Fibroblast of villous mesenchyme (primary cell): ENCODE data around the gene STRN3. TPM values are rescaled to one million over a fixed set of nuclear protein-coding genes. Genes with fewer than 3 reads are reported as not detected.
A peak's percentile ranks its signal among the peaks of the same experiment; 100 is the strongest.
"Not testable (repeated sequence)": the region's sequence is repeated elsewhere in the genome, so short reads cannot be mapped to it uniquely, and the experiment has no call there.

Experiments used
- DNase-seq: peaks from one replicate; pipeline ENCODE4 v3.0.0-alpha.2; 2010; ENCODE audit warnings: low read depth
- H3K4me3 ChIP-seq: 2 replicates; pipeline ENCODE4 v1.5.1; 2011; ENCODE audit warnings: low read depth, mild to moderate bottlenecking, low read length
- total RNA-seq: library from RNA; depleted of rRNA; stranded (reverse); fragments of >200 nt; gene quantifications from 2 replicates; pipeline ENCODE4 v1.2.3, GENCODE V29; 2012
- TF ChIP-seq, protein P1 (sequence below): IDR thresholded peaks from 2 replicates; pipeline ENCODE4 v1.5.1; 2012; ENCODE audit warnings: low read depth, mild to moderate bottlenecking, low read length; ENCODE audit not compliant: insufficient read depth

The STRN3 gene
- total RNA-seq, 1 donor = 83.3 TPM

DNA sequence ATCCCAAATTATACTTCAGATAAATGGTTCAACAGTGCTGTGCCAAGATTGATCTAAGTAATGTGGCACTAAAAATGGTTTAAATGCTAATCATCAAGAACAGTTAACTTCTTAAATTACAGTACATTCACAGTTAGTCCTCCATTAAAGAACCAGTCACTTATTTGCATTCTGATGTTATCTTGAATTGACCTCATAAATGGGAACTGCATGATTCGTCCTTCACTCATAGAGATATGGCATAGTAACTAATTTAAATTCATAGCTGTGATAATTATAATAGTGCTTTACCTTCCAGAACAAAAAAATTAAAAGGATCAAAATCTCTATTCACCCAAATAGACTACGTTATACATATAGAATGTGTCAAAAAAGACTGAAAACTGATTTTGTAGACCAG, 90.7 kb downstream of the STRN3 start:
- H3K4me3 ChIP-seq = no peak overlapping the region
- TF ChIP-seq, protein P1, sequence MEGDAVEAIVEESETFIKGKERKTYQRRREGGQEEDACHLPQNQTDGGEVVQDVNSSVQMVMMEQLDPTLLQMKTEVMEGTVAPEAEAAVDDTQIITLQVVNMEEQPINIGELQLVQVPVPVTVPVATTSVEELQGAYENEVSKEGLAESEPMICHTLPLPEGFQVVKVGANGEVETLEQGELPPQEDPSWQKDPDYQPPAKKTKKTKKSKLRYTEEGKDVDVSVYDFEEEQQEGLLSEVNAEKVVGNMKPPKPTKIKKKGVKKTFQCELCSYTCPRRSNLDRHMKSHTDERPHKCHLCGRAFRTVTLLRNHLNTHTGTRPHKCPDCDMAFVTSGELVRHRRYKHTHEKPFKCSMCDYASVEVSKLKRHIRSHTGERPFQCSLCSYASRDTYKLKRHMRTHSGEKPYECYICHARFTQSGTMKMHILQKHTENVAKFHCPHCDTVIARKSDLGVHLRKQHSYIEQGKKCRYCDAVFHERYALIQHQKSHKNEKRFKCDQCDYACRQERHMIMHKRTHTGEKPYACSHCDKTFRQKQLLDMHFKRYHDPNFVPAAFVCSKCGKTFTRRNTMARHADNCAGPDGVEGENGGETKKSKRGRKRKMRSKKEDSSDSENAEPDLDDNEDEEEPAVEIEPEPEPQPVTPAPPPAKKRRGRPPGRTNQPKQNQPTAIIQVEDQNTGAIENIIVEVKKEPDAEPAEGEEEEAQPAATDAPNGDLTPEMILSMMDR = no peak
- no peak for DNase-seq

- DNase-seq = not testable (repeated sequence)
Measured at GRCh38 chr14:30933937-30934336, 92.2 kb downstream of the STRN3 start.

GRCh38 chr14:30928462-30928861, 97.7 kb downstream of the STRN3 start:
- DNase-seq = no peak
- H3K4me3 ChIP-seq = no peak overlapping the region
- TF ChIP-seq, protein P1 = no peak

More at GRCh38 chr14:30933937-30934336, 92.2 kb downstream of the STRN3 start:
- not testable (repeated sequence) for H3K4me3 ChIP-seq

DNA sequence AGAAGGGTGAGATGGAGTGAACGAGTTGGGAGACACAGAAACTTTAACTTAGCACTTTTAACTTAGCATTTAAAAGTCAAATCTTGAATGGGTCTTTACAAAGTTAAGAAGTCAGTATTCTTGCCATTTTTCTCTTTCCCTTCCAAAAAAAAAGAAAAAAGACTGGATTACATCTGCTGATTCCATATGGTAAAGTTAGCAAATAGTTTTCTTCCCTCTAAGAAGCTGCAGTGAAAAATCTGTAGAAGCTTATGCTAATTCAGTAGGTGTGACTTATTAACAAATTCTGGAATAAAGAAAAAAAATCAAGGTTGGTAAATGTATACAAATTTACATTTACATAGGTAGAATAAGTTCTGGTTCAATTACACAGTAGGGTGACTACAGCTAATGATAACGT, 100.9 kb downstream of the STRN3 start:
- no peak for DNase-seq
- TF ChIP-seq, protein P1 = no peak

DNA sequence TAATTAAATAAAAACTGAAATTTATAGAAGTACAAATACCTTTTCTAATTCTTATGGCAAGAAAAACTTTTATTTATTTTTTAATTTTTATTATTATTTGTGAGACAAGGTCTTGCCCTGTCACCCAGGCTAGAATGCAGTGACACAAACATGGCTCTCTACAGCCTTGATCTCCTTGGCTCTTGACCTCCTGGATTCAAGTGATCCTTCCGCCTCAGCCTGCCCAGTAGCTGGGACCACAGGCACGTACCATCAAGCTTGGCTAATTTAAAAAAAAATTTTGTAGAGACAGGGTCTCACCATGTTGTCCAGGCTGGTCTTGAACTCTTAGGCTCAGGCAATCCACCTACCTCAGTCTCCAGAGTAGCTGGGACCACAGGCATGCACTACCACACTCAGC, 104.4 kb downstream of the STRN3 start:
- no peak overlapping the region for H3K4me3 ChIP-seq
- TF ChIP-seq, protein P1 = no peak
- no peak for DNase-seq

More for the DNA sequence above, 100.9 kb downstream of the STRN3 start:
- H3K4me3 ChIP-seq = no peak overlapping the region

DNA sequence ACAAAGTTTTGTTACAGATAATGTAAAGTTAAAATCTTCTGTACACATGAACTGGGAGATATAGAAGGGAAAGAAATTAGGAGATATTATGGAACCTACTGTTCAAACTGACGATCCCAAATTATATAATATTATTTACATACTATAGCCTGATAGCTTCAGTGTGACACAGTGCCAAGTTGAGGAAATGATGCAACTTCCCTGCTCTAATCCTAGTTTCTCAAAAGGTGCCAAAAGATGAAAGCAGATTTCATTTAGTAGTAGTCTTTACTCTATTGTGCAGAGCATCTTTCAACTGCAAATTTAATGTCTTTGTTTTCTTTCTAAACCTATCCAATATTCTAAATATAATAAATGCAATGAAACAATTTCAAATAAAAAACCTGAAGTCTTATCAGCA, 104.9 kb downstream of the STRN3 start:
- TF ChIP-seq, protein P1 = no peak
- peak; percentile 39 for DNase-seq
- H3K4me3 ChIP-seq = no peak overlapping the region

DNA sequence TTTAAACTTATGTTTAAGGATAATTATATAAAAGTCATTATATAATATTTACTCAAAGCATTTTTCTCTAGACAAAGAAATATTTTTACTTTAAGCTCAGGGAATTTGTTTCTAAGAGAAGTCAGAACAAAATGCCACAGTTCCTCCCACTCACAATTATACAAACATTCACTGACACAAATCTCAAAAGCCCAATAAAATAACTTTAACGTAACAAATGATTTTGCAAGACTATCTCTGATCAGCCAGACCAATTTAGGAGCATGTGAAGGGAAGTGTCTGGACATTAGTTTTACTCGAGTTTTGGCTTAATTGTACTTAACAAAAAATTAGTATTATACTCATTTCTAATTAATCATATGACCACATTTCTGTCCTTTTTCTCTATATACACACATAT, 110.6 kb downstream of the STRN3 start:
- no peak overlapping the region for H3K4me3 ChIP-seq
- DNase-seq = peak; percentile 51
- TF ChIP-seq, protein P1 = no peak

- no peak overlapping the region for H3K4me3 ChIP-seq
- TF ChIP-seq, protein P1 = no peak
Measured at GRCh38 chr14:30914812-30915211, 111.4 kb downstream of the STRN3 start.

More at GRCh38 chr14:30914812-30915211, 111.4 kb downstream of the STRN3 start:
- no peak for DNase-seq
